Neural cell (in vitro differentiated cells): ENCODE data around the gene ITGB4. TPM values are rescaled to one million over a fixed set of nuclear protein-coding genes. Genes with fewer than 3 reads are reported as not detected.
A peak's percentile ranks its signal among the peaks of the same experiment; 100 is the strongest.

ENCODE experiments used
- H2AFZ ChIP-seq: fragments of 200-600, 300-800 bp; sonication (generic), shearing (Covaris generic); 2 replicates; pipeline ENCODE4 v1.6.0; 2014; ENCODE audit warnings: low read depth, mild to moderate bottlenecking, antibody characterized with exemption, low read length, moderate library complexity
- H3F3A ChIP-seq: fragments of 200-600 bp; shearing (Covaris generic); 2 replicates; pipeline ENCODE4 v1.6.1; 2016; ENCODE audit warnings: mild to moderate bottlenecking, moderate library complexity, mixed read lengths, antibody characterized with exemption, low read length; ENCODE audit not compliant: insufficient read depth, poor library complexity, severe bottlenecking
- H3K27ac ChIP-seq: fragments of 200-600, 300-800 bp; sonication (generic), shearing (Covaris generic); 2 replicates; pipeline ENCODE4 v1.5.1; 2014; ENCODE audit warnings: mild to moderate bottlenecking, low read length, moderate library complexity
- H3K27me3 ChIP-seq: fragments of 300-800, 200-600 bp; sonication (generic), shearing (Covaris generic); 2 replicates; pipeline ENCODE4 v1.6.0; 2014; ENCODE audit warnings: mild to moderate bottlenecking, low read depth, low read length, moderate library complexity; ENCODE audit not compliant: insufficient read depth
- H3K36me3 ChIP-seq: fragments of 300-800, 200-600 bp; sonication (generic), shearing (Covaris generic); 2 replicates; pipeline ENCODE4 v1.5.1; 2014; ENCODE audit warnings: mild to moderate bottlenecking, antibody characterized with exemption, low read length, moderate library complexity; ENCODE audit not compliant: insufficient read depth
- H3K4me2 ChIP-seq: fragments of 300-800, 200-600 bp; sonication (generic), shearing (Covaris generic); 2 replicates; pipeline ENCODE4 v1.6.0; 2014; ENCODE audit warnings: mild to moderate bottlenecking, low read length
- H3K4me3 ChIP-seq: fragments of 300-800, 200-600 bp; sonication (generic), shearing (Covaris generic); 2 replicates; pipeline ENCODE4 v1.5.1; 2014; ENCODE audit warnings: mild to moderate bottlenecking, low read length, moderate library complexity
- H3K79me2 ChIP-seq: fragments of 200-600 bp; shearing (Covaris generic); replicated peaks from 2 replicates; pipeline ENCODE4 v1.6.0; 2014; ENCODE audit warnings: mild to moderate bottlenecking, low read length, moderate library complexity; ENCODE audit not compliant: insufficient read depth
- H3K9ac ChIP-seq: fragments of 300-800, 200-600 bp; sonication (generic), shearing (Covaris generic); 2 replicates; pipeline ENCODE4 v1.6.1; 2016; ENCODE audit warnings: mild to moderate bottlenecking, low read length, mixed read lengths
- H3K9me2 ChIP-seq: fragments of 200-600 bp; shearing (Covaris generic); 2 replicates; pipeline ENCODE4 v1.6.1; 2016; ENCODE audit warnings: mild to moderate bottlenecking, low read length, mixed read lengths; ENCODE audit not compliant: insufficient read depth
- H3K9me3 ChIP-seq: fragments of 200-600, 300-800 bp; sonication (generic), shearing (Covaris generic); 2 replicates; pipeline ENCODE4 v1.6.1; 2016; ENCODE audit warnings: mild to moderate bottlenecking, mixed run types, low read length, moderate library complexity, mixed read lengths
- H4K20me1 ChIP-seq: fragments of 200-600 bp; shearing (Covaris generic); 2 replicates; pipeline ENCODE4 v1.6.1; 2016; ENCODE audit warnings: mild to moderate bottlenecking, mixed run types; ENCODE audit not compliant: insufficient read depth
- EP300 ChIP-seq: fragments of 450-650 bp; conservative IDR thresholded peaks from 2 replicates; pipeline ENCODE4 v1.6.1; 2014; ENCODE audit warnings: antibody characterized with exemption, mild to moderate bottlenecking, moderate library complexity; ENCODE audit not compliant: poor library complexity, severe bottlenecking
- EZH2 ChIP-seq: fragments of 200-600, 300-800 bp; shearing (Covaris generic), sonication (generic); IDR thresholded peaks from 2 replicates; pipeline ENCODE4 v1.6.1; 2014; ENCODE audit warnings: antibody characterized with exemption, low read length, borderline replicate concordance, mild to moderate bottlenecking; ENCODE audit not compliant: insufficient read depth, poor library complexity, severe bottlenecking
- MXI1 ChIP-seq: fragments of 450-650 bp; conservative IDR thresholded peaks from 2 replicates; pipeline ENCODE4 v1.6.1; 2014; ENCODE audit warnings: antibody characterized with exemption, mild to moderate bottlenecking; ENCODE audit not compliant: poor library complexity, severe bottlenecking
- POLR2AphosphoS5 ChIP-seq: IDR thresholded peaks from 2 replicates; pipeline ENCODE4 v1.6.1; 2012
- RAD21 ChIP-seq: fragments of 450-650 bp; conservative IDR thresholded peaks from 2 replicates; pipeline ENCODE4 v1.6.1; 2014; ENCODE audit warnings: antibody characterized with exemption, mild to moderate bottlenecking, moderate library complexity
- SMC3 ChIP-seq: fragments of 450-650 bp; conservative IDR thresholded peaks from 2 replicates; pipeline ENCODE4 v1.6.1; 2014; ENCODE audit warnings: antibody characterized with exemption, mild to moderate bottlenecking, moderate library complexity; ENCODE audit not compliant: poor library complexity
- TAF1 ChIP-seq: IDR thresholded peaks from 2 replicates; pipeline ENCODE4 v1.6.1; 2012; ENCODE audit warnings: low read depth
- polyA plus RNA-seq: library from polyadenylated mRNA; depleted of rRNA; stranded (reverse); fragments of >200 nt; gene quantifications from 2 replicates; pipeline ENCODE4 v1.2.3, GENCODE V29; 2014
- TF ChIP-seq, protein P1 (sequence below): IDR thresholded peaks from 2 replicates; pipeline ENCODE4 v1.6.1; 2012; ENCODE audit warnings: borderline replicate concordance
- TF ChIP-seq, protein P2 (sequence below): fragments of 450-650 bp; IDR thresholded peaks from 2 replicates; pipeline ENCODE4 v1.5.1; 2014; ENCODE audit warnings: antibody characterized with exemption, mild to moderate bottlenecking, moderate library complexity; ENCODE audit not compliant: poor library complexity, severe bottlenecking

ITGB4 gene
- polyA plus RNA-seq, 1 donor from 2014 or later: not detected

DNA sequence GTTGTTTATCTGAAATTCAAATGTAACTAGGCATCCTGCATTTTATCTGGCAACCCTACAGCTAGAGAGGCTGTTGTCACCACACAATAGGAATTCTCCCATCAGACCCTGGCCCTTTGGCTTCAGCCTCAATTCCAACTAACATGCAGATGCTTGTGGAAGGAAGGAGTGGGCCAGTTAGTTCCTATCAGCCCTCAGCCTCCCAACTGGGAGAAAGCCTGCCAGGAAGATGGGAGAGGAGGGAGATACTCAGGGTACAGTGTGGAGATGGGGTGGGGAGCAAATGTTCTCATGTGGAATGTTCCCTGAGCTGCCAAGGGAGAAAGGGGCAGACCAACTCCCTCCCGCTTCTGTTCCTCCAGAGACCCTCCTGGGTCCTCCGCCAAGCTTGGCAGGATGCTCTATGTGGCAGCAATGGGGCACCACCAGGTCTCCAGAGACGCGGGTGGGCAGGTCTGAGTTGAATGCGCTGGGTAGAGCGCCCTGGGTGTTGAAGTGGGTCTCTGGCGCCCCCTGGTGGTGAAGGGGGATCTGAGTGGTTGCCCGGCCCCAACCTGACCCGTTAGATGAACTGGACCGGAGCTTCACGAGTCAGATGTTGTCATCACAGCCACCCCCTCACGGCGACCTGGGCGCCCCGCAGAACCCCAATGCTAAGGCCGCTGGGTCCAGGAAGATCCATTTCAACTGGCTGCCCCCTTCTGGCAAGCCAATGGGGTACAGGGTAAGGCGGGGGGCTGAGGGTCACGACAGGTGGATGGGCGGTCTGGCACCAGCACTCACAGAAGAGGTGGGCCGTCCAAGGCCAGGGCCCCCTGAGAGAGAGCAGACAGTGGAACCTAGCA, 28.5 kb downstream of the ITGB4 start:
- no peaks in the 10 kb centered on the region for H3K27me3 ChIP-seq
- TF ChIP-seq SMC3 (peak; percentile 44), EP300 (no peak), MXI1 (no peak), POLR2AphosphoS5 (no peak), TAF1 (no peak), RAD21 (peak; percentile 55), EZH2 (no peak)
- TF ChIP-seq, protein P1, sequence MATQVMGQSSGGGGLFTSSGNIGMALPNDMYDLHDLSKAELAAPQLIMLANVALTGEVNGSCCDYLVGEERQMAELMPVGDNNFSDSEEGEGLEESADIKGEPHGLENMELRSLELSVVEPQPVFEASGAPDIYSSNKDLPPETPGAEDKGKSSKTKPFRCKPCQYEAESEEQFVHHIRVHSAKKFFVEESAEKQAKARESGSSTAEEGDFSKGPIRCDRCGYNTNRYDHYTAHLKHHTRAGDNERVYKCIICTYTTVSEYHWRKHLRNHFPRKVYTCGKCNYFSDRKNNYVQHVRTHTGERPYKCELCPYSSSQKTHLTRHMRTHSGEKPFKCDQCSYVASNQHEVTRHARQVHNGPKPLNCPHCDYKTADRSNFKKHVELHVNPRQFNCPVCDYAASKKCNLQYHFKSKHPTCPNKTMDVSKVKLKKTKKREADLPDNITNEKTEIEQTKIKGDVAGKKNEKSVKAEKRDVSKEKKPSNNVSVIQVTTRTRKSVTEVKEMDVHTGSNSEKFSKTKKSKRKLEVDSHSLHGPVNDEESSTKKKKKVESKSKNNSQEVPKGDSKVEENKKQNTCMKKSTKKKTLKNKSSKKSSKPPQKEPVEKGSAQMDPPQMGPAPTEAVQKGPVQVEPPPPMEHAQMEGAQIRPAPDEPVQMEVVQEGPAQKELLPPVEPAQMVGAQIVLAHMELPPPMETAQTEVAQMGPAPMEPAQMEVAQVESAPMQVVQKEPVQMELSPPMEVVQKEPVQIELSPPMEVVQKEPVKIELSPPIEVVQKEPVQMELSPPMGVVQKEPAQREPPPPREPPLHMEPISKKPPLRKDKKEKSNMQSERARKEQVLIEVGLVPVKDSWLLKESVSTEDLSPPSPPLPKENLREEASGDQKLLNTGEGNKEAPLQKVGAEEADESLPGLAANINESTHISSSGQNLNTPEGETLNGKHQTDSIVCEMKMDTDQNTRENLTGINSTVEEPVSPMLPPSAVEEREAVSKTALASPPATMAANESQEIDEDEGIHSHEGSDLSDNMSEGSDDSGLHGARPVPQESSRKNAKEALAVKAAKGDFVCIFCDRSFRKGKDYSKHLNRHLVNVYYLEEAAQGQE: no peak
- TF ChIP-seq, protein P2, sequence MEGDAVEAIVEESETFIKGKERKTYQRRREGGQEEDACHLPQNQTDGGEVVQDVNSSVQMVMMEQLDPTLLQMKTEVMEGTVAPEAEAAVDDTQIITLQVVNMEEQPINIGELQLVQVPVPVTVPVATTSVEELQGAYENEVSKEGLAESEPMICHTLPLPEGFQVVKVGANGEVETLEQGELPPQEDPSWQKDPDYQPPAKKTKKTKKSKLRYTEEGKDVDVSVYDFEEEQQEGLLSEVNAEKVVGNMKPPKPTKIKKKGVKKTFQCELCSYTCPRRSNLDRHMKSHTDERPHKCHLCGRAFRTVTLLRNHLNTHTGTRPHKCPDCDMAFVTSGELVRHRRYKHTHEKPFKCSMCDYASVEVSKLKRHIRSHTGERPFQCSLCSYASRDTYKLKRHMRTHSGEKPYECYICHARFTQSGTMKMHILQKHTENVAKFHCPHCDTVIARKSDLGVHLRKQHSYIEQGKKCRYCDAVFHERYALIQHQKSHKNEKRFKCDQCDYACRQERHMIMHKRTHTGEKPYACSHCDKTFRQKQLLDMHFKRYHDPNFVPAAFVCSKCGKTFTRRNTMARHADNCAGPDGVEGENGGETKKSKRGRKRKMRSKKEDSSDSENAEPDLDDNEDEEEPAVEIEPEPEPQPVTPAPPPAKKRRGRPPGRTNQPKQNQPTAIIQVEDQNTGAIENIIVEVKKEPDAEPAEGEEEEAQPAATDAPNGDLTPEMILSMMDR: peak; percentile 75
- no peak overlapping the region for H2AFZ ChIP-seq
- H3K4me3 ChIP-seq: no peak overlapping the region
- no peaks in the 10 kb centered on the region for H3K9me3 ChIP-seq
- H3K79me2 ChIP-seq: no peaks in the 10 kb centered on the region
- no peaks in the 10 kb centered on the region for H3K36me3 ChIP-seq
- no peak overlapping the region for H3K27ac ChIP-seq
- H3K4me2 ChIP-seq: no peak overlapping the region
- no peaks in the 10 kb centered on the region for H3K9me2 ChIP-seq
- H3F3A ChIP-seq: no peaks in the 10 kb centered on the region
- no peaks in the 10 kb centered on the region for H4K20me1 ChIP-seq
- no peak overlapping the region for H3K9ac ChIP-seq

DNA sequence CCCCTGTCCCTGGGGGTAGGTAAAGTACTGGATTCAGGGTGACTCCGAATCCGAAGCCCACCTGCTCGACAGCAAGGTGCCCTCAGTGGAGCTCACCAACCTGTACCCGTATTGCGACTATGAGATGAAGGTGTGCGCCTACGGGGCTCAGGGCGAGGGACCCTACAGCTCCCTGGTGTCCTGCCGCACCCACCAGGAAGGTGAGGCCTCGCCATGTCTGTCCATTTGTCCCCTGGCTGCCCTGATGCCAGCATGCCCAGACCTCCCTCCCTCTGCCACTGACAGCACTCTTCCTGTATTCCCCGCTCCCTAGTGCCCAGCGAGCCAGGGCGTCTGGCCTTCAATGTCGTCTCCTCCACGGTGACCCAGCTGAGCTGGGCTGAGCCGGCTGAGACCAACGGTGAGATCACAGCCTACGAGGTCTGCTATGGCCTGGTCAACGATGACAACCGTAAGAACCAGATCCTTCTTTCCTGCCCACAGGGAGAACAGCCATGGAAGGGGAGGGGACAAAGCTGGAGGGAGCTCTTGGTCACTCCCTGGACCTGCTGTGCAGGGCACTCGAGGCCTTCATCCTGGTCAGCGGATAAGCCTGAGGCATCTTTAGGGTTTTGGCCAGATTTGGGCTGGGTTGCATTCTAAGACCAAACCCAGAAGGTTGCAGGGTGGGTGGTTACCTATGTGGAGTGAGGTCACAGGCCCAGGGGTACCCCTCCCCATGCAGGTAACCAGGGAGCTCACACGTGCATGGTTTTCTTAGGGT, 29.6 kb downstream of the ITGB4 start:
- Histone ChIP-seq H3K27ac (no peak overlapping the region), H3K36me3 (no peaks in the 10 kb centered on the region), H3K9ac (no peak overlapping the region), H3K9me3 (no peaks in the 10 kb centered on the region), H2AFZ (no peak overlapping the region), H3K9me2 (no peaks in the 10 kb centered on the region), H3K4me3 (no peak overlapping the region), H4K20me1 (no peaks in the 10 kb centered on the region), H3F3A (no peaks in the 10 kb centered on the region), H3K4me2 (no peak overlapping the region), H3K79me2 (no peaks in the 10 kb centered on the region), H3K27me3 (no peaks in the 10 kb centered on the region)
- TF ChIP-seq, protein P1: no peak
- no peak for TF ChIP-seq MXI1
- TF ChIP-seq TAF1: no peak
- TF ChIP-seq SMC3: no peak
- TF ChIP-seq, protein P2: no peak
- no peak for TF ChIP-seq POLR2AphosphoS5
- TF ChIP-seq RAD21: no peak
- TF ChIP-seq EP300: no peak
